GM19324 (cell line): ENCODE results near the gene PDCD4.

Experiments used
- ATAC-seq: cut with Tn5 transposase; IDR thresholded peaks from one replicate; pipeline ENCODE4 v1.9.1; 2021; ENCODE audit warnings: mild to moderate bottlenecking, moderate library complexity; ENCODE audit not compliant: unreplicated experiment, low FRiP score

The PDCD4 gene

DNA sequence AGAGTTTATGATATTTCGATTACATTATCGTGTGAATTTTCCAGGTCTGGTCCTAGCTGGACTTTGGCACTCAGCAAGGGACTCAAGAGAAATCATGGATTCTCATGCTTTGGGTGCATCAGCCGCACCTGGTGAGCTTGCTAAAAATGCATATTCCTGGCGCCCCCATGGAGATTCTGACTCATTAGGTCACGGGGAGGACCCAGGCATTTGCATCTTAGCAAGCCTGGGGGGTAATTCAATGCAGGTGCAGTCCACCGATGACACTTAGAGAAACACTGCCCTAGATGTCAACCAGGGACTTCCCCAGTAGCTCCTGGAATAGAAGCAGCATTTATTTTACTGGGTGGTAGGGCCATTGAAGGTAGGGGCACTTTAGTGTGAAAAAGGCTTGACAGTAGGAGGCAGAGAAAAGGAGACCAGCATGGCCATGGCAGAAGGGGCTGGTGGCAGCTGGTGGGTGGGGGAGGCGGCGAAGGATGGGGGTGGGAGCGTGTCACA is 29.9 kb upstream of the PDCD4 start:
- peak; percentile 75 for ATAC-seq

DNA sequence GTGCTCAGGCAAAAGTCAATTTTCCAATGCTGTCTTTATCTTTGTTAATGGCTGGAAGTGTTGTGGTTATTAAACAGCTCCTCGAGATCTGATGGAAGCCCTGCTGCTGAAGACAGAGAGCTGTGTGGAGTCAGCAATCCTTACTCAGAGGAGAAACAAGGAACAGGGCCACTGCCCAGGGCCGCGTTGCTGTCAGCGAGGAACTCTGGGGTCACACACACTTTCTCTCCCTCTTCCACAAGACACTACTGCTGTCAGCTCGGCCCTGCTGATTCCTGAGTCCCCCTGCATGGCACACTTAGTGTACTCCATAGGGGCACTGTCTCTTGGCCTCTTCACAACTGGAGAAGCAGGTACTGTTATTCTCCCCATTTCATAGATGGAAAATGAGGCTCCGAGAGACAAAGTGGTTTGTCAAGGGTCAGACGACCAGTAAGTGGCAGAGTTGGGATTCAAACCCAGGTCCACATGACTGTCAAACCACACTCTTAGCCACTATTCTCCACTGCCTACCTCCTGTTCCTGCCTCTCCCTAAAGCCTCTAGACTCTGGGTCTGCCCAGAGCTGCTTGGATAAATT is 29.3 kb upstream of the PDCD4 start:
- no peak for ATAC-seq

DNA sequence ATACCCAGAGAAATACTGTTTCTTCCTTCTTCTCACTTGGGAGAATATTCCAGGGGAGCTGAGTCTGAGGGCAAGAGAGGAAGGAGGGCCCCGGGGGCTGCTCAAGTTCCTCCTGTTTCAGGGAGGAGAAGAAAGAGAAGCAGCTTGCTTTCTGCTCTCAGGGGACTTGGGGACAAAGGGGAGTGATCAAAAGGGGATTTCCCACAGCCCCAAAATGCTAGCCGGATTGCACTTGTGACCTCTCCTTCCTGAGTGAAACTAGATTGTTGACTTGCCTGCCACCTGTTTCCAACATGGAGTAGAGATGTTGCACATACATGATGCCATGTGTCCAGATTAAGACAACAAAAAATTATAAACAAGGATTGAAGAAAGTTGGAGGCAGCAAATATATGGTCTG is 28.7 kb upstream of the PDCD4 start:
- peak; percentile 68 for ATAC-seq

DNA sequence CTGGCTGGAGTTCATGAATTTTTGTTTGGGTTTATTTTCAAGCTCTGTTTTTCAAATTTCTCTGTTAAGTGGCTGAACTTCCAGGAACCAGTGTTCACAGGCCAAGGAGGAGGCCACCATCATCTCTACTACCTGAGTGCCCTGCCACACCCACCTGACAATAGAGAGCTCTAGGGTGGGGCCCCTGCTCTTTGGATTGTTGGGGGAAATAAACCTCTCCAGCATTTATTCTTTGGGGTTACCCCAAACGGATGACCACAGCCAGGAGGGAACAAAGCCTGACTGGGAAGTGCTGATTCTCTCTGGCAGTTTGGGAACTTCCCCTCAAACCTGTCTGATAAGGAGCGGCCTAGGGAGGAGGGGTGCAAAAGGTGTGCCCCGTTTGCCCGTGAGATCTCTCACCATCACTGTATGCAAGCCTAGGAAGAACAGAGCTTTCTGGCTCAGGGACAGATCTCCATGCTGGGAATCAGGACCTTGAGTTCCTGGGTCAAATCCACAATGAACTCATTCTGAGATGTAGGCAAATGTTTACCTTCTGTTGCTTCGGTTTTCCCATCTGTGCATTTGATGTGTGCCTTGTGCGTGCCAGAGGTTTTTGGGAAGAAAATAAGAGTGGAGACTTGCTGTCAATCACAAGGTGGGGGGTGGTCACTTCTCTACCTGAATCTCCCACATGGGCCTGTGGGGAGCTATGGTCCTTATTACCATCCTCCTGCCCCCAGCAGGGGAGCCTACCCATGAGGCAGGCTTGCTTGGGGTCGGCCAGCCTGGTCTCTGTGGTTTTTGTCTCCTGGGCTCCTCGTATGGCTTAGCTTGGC is 27.7 kb upstream of the PDCD4 start:
- ATAC-seq, result no peak

DNA sequence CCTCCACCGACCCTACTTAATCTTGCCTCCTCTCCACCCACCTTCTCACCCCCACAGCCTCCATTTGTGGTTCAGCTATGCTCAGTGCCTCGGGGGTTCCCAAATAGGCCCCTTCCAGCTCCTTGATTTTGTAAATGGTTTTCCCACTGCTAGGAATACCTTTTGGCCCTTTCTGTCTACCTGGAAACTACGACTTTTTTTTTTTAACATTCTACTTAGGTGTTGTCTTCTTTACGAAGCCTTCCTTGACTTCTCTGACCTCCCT is 27.2 kb upstream of the PDCD4 start:
- no peak for ATAC-seq

DNA sequence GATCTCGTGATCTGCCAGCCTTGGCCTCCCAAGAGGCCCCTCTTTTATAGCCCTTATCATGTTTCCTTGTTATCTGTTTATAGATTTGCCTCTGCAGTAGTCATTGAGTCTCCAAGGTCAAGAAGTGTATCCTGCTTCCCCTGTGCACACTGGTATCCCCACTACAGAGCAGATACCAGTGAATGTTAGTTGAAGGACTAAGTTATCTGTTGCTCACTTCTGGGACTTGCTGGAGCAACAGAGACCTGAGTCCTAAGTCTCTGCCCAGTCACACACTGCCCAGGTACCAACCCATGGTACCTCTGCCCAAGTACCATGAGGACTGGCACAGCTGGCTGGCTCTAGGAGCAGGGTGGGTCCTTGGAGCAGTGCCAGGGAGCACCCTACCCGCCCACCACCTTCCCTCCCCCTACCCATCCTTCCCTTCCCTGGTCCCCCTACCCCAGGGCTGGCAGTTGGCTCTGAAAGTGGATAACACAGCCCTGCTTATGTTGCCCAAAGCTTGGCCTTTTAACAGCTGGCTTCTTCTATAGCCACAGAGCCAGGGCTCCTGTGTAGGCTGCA is 26.5 kb upstream of the PDCD4 start:
- no peak for ATAC-seq

DNA sequence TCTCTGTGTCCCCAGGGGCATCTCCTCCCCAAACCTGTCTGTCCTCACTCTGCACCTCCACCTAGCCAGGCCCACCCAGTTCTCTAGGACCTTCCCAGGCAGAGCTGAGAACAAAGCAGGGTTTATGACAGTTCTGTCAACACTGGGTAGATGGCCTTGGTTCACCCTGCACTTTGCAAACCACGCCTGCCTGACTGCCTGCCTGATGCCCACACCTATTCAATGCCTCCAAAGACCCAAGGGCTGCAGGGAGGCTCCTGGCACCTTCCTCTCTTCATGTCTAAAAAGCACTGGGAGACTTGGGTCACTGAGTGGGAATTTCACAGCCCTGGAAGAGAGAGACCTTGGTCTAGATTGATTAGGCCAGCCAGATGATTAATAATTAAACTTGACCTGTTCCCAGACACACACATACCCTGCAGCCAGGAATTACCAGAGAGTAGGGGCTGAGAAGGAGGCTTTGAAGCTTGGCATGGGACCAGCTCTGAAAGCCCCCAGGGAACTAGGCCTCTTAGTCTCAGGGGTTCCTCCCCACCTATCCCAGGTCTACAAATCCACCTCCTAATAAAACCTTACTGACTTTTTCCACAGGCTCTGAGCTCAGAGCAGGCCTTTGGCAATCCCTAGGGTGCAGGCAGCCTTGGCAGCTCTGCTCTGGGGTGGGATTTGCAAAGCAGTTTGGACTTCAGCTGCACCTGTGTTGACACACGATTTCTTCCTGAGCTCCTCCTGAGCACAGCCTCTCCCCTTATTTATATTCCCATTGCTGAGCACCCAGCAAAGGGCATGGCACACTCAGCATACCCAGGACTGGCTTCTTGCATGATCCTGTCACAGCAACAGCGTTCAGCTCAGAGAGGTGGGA is 25.7 kb upstream of the PDCD4 start:
- no peak for ATAC-seq

DNA sequence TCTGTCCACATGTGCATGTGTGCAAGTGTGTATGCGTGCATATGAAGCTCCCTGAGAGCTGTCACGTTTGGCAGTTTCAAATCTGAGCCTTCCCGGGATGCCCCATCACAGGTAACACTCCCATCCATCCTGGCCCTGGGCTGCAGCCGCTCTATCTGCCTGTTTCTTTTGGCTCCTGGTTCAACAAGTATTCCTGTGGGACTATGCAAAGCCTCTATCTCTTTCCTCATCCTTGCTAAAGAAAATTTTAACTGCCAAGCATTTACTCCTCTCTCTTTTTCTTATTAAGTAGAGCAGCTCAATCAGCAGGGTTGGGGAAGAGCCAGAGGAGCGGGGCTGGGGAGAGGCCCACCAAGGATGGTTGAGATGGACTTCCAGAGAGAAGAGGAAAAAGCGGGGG is 24.4 kb upstream of the PDCD4 start:
- ATAC-seq, result no peak

DNA sequence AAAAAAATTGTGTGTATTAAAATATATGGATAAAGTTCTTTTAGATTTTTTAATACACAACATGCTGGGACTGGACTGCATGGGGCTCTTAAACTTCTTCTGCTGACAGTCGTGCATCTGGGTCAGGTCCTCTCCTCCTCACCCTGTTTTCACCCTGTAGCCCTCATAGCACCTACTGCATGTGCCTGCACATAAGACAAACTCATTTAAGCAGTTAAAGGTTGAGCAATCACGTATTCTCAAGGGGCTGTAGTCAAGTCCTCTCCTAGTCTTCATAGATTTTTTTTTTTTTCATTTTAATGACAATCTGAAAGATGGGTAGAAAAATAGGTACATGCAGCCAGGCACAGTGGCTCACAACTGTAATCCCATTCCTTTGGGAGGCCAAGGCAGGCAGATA is 23.6 kb upstream of the PDCD4 start:
- no peak for ATAC-seq

DNA sequence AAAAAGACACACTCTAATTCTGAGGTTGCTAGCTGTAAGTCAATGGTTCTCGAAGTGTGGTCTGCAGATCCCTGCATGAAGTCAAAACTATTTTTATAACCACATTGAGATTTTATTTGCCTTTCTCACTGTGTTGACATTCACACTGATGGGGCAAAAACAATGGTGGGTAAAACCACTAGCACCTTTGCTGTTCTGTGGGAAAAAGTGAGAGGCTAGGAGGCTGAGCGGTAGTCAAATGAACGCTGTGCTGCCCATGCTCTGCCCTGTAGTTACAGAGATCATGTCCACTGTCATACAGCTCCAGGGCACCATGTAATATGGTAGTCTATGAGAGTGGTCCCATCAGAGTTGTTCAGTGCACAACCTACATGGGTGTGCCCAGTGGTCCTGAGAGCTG is 21.6 kb upstream of the PDCD4 start:
- no peak for ATAC-seq

DNA sequence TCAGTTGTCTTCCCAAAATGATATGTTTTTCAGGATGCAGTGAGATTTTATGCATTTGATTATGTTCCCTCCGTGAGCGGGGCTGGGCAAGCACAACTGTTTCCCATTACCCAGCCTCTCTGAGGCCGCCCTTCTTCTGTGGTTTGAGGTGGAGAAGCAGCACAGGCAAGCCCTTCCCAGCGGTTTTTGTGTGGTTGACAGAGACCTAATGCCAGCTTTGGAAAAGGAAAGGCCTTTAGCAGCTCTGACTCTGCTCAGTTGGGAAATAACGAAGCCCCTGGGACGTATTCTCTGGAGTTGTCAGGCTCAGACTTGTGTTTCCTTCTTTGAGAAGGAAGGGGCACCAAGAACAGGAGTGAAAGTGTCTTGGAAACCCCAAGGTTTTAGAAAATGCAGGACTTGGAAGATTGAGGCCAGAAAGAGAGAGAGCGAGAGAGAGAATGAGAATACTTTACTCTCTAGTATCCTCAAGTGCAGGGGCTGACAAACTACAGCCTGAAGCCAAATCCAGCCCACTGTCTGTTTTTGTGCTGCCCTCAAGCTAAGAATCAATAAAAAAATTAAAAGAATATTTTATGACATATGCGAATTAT is 20.6 kb upstream of the PDCD4 start:
- no peak for ATAC-seq

DNA sequence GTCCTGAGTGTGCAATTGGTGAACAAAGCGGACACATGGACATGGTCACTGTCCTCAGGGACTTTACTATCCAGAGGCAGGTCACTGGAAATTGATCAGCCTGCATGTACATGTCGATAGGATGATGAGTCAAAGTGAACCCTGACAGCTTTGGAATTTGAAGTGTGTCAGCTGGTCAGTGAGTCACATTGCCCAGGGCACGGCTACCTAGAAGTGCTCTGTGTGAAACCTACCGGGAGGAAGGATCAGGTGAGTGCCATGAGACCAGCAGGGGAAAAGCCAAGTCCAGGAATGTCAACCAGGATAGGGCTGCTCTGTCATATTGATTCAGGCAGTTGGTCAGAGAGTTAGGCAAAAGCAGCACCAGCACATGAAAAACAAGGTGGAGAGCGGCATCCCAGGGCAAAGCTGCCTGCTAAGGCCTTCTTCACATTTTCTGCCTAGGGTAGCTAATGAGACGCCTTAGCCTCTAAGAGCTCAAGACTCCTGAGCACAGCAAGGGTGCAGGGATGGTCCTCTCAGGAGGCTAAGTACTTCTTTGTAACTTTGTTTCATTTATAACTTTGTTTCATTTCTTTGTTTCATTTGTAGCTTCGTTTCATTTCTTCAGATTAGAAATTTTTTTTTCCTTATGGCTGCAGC is 19.4 kb upstream of the PDCD4 start:
- ATAC-seq, result no peak

DNA sequence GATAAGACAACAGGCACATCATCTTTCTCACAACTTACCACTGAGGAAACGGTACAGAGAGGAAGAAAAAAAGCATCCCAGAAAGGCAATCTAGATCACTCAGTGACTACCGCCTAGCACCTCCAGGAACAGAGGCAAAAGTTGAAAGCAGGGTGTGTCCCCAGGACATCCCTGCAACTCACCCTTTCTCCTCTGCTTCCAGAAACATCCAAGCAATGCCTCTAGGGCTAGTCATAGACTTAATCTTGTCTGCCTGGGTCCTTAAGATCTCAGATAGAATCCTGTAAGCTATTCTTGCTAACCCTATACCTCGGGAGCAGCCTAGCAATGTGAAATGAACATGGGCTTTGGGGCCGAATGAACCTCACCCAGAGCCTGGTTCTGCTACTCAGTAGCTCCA is 18.8 kb upstream of the PDCD4 start:
- no peak for ATAC-seq

DNA sequence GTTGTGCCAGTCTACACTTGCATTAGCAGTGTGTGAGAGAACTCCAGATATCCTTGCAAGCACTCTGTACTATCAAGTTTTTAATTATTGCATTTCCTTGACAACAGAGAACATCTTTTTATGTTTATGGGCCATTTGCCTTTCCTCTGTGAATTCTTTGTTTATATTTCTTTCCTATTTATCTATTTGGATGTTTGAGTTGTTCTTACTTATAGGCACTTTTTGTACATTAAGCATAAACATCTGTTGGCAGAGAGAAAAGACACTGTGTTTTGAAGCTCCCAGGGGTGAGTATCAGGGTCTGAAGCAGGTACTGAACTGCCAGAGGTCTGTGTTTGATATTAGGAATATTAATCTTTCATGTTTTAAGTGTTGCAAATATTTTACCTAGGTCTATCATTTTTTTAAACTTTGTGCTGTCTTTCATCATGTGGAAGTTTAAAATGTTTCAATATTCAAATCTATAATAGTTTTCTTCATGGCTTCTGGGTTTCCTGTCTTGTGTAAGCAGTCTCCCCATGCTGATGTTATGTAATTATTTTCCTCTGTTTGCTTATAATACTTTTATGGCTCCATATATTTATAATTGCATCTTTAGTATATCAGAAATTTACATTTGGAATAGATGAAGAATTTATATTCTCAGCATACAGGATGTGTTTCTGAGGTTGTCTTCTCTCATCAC is 17.7 kb upstream of the PDCD4 start:
- ATAC-seq, result no peak

DNA sequence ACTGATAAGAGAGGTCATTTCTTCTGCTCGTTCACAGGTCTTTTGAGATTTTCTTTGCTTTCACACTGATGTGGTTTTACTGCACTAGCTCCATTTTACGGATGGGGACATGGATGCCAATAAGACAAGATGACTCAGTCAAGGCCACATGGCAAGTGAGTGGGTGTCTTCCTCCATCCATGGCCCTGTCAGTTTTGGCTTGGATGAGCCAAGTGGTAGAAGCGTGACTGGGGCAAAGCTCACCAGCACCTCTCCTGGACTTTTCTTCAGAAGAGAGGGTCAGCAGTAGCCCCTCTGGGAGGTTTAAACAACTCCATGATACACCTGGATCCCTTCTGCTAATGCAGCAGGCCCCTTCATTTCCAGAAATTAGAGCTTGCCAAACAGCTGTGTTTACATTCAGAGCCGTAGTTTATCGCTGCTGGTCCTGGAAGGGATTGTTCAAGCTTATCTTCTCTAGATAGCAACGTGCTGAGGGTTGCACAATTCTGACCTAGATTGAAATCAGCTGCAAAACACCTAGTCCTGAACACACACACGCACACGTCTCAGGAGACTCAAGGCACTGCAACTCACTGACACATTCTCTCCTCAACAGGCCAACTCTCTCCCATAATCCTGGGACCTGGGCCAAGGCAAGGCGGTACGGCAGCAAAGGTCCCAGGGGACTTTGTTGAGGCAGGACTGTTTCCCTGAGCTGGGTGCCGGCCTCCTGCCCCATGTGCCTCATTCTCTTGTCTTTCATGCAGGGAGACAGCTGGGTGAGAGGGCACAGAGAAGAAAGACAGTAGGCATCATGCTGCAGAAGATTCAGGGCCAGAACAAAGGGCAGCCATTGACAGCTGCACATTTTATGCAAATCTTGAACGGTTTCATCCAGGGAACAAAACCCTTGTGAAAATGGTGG is 14.2 kb upstream of the PDCD4 start:
- no peak for ATAC-seq

DNA sequence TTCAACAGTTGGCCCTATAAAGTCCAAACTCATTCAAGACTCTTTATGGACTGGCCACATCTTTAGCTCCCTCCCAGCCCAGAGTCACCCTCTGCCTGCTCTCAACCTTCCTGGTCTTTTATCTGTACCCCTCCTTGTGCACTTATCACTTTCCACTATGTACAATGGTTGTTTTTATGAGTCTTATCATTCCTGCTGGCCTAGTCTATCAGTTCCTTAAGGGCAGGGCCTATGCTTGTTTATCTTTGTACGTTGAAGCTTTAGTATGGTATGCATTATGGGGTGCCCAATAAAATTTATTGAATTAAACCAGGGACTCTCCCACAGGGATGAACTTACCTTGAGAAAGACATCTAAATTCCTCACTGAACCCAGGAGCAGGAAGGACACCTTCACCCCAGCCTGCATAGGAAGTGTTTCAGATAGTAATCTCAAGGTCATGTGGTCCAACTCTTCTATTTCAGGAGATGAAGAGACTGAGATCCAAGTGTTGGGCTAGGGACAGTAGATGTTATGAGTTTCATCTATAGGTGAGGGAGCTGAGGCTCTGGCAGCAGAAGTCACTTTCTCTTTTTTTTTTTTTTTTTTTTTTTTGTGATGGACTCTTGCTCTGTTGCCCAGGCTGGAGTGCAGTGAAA is 13.3 kb upstream of the PDCD4 start:
- ATAC-seq, result no peak

DNA sequence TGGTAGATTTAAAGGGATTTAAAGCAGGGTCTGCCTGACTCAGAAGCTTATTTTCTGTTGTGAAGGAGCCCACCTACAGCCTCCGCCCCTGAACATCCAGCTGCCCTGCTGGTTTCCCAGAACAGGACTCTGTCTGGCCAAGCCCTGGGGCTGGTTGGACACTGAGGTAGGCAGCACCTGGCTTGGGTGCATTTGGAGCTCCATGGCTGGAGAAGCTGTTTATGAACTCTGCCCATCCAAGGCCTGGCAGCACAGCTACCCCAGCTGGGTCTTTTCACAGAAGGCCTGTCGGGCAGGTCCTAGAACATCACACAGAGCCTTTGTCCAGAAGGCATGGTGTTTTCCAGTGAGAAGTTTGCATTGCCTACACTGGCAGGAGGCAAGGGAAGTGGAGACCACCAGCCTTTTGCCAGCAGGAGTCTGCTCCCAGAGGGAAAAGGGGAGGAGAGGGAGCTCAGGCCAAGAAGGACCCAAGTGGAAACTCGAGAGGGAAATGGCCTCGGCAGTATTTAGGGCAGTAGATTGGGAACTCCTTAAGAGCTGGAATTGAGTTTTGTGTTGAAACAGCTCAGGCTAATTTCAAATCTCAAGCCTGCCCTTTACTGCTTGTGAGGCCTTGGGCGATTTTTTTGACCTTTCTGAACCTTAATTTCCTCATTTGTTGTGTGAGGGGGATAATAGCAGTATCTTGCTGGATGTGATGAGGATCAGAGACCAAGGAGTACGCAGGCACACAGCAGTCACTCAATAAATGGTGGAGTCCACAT is 12.3 kb upstream of the PDCD4 start:
- ATAC-seq, result no peak

DNA sequence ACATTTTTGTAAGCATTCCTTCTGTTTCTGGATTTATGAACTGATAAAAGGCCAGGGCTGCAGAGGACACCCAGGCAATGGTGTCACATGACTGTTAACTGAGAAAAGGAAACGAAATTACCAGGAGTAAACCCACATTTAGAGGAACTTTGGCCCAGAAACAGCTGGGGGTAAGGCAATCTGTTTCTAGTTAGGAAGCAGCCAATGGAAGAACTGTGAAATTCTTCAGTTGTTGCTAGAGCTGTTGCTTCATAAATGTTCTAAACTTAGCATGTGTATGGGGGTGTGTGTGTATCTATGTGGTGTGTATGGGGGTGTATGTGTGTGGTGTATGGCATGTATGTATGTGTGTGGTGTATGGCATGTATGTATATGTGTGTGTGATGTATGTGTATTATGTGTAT is 11.8 kb upstream of the PDCD4 start:
- ATAC-seq, result no peak
